Cardiac fibroblast (primary cell): ENCODE results near the gene SCYL3.
"Not testable (repeated sequence)": the region's sequence is repeated elsewhere in the genome, so short reads cannot be mapped to it uniquely, and the experiment has no call there.

Experiments
- DNase-seq, 2 donors: peaks; one replicate each; pipeline versions ENCODE4 v3.0.0 to v3.0.0-alpha.2; 2010; ENCODE audit warnings: low read depth in 2 of 2
- H3K4me3 ChIP-seq, 2 donors: replicated peaks in 1 of 2; 1 replicate in 1 of 2; 2 replicates in 1 of 2; pipeline ENCODE4 v1.5.1; 2011; ENCODE audit warnings: low read depth in 2 of 2, low read length in 2 of 2, mild to moderate bottlenecking in 2 of 2, moderate library complexity in 1 of 2
- TF ChIP-seq, protein P1 (sequence below): IDR thresholded peaks from one replicate; pipeline ENCODE4 v1.5.1; 2011; ENCODE audit warnings: low read depth, mild to moderate bottlenecking, low read length, inconsistent platforms

Gene SCYL3

DNA sequence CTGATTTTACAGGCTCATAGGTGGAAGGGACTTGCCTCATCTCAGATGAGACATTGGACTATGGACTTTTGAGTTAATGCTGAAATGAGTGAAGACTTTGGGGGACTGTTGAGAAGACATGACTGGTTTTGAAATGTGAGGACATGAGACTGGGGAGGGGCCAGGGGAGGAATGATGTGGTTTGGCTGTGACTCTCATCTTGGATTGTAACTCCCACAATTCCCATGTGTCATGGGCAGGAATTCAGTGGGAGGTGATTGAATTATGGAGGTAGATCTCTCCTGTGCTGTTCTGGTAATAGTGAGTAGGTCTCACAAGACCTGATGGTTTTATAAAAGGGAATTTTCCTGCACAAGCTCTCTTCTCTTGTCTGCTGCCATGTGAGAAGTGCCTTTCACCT is 20.8 kb downstream of the SCYL3 start:
- TF ChIP-seq, protein P1, sequence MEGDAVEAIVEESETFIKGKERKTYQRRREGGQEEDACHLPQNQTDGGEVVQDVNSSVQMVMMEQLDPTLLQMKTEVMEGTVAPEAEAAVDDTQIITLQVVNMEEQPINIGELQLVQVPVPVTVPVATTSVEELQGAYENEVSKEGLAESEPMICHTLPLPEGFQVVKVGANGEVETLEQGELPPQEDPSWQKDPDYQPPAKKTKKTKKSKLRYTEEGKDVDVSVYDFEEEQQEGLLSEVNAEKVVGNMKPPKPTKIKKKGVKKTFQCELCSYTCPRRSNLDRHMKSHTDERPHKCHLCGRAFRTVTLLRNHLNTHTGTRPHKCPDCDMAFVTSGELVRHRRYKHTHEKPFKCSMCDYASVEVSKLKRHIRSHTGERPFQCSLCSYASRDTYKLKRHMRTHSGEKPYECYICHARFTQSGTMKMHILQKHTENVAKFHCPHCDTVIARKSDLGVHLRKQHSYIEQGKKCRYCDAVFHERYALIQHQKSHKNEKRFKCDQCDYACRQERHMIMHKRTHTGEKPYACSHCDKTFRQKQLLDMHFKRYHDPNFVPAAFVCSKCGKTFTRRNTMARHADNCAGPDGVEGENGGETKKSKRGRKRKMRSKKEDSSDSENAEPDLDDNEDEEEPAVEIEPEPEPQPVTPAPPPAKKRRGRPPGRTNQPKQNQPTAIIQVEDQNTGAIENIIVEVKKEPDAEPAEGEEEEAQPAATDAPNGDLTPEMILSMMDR: no peak
- peak in 1 of 2 donors; percentile 28 for DNase-seq
- no peak overlapping the region for H3K4me3 ChIP-seq

DNA sequence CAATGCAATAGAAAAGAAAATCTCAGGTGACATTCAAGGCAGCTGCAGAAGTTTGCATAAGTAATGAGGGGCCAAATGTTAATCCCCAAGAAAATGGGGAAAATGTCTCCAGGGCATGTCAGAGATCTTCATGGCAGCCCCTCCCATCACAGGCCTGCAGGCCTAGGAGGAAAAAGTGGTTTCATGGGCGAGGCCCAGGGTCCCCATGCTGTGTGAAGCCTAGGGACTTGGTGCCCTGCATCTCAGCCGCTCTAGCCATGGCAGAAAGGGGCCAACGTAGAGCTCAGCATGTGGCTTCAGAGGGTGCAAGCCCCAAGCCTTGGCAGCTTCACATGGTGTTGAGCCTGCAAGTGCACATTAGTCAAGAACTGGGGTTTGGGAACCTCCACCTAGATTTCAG is 21.7 kb downstream of the SCYL3 start:
- not testable (repeated sequence) for DNase-seq, H3K4me3 ChIP-seq

DNA sequence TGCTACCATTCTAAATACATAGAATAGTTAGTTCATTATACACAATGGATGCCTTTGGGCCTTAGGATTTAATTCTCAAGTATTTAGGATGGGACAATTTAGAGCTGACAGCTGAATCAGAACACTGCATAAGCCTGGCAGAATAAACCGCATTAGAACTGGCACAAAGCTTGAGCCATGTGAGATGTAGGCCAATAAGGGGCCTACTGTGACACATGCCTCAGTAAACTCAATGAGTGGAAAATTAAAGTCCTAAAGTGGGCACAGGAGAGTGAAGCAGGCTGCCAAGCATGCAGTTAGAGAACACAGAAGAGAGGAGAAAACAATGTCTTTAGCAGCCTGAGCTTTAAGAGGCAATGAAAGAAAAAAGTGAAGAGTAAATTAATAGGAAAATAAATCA is 24.3 kb downstream of the SCYL3 start:
- no peak for DNase-seq
- TF ChIP-seq, protein P1: no peak
- H3K4me3 ChIP-seq: no peak overlapping the region

DNA sequence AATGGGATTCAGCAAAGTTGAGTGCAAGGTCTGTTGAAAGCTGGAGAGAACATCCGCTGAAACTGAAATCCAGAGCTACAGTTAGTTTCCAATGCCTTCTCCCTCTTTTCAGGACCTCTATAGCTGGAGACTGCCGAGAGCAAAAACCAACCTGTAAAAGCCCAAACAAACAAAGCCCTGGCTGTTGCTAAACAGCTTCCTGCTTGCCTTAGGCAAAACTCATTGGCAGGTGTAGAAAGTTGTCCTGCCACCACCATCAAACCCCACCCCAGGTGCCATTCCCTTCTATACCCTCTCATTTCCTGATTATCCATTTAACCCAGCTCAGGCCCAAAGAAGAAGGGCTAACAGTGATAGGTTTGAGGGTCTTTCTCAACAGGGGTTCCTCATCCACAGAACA is 24.7 kb downstream of the SCYL3 start:
- H3K4me3 ChIP-seq: no peak overlapping the region
- TF ChIP-seq, protein P1: no peak
- DNase-seq: no peak

DNA sequence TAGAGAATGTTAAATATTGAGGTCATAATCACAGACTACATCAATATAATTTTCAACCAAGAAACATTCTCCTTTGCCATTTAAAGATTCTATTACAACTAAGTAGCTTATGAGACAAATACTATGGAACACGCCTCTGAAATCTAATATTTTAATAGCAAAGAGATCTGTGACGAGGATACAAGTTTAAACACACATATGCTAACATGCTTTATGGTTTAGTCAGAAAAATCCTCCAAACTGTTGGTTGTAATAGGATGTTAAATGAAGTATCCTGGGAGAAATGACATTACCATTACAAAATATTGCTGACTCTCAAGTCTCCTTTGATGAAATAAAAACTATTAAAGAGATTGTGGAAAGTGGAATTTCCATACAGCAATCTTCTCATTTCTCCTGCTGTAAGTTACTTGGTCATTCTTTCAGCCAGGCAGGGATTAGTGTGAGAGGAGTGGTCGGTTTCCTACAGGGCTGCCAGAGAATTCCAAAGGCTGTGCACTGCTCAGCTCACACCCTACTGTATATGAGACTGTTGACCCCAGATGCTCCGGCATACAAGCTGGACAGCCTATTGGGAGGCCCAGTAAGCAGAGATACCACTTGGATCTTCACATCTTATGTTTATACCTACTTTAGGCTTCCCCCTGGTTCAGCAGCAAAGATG is 26.6 kb downstream of the SCYL3 start:
- H3K4me3 ChIP-seq: no peak overlapping the region
- TF ChIP-seq, protein P1: no peak
- DNase-seq: peak in 1 of 2 donors; percentile 29

DNA sequence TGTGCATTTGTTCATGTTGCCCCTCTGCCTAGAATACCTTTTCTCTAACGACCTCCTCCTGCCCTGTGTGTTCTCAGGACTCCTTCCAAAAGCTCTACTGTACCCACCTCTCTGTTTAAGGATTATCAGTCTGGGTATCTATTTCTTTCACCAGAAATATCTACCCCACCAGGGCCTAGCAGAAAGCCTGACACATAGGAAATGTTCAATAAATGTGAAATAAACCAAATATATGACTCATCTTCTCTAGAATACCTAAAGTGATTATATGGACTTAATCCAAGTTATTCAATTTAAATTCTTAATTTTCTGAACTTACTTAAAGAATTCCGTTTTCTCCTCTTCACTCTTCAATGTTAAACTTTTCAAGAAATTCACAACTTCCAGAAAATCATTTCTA is 27.1 kb downstream of the SCYL3 start:
- TF ChIP-seq, protein P1: no peak
- H3K4me3 ChIP-seq: no peak overlapping the region
- DNase-seq: no peak

DNA sequence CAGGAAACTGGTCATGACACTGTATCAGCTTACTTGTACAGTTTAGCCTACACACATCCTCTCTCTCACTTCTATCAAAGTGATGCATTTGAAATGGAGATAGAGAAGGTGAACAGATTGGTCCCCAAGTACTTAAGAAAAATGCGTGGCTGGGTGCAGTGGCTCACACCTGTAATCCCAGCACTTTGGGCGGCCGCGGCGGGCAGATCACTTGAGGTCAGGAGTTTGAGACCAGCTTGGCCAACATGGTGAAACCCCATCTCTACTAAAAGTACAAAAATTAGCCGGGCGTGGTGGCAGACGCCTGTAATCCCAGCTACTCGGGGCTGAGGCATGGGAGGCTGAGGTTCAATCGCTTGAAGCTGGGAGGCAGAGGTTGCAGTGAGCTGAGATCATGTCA is 29.2 kb downstream of the SCYL3 start:
- H3K4me3 ChIP-seq, DNase-seq: not testable (repeated sequence)

DNA sequence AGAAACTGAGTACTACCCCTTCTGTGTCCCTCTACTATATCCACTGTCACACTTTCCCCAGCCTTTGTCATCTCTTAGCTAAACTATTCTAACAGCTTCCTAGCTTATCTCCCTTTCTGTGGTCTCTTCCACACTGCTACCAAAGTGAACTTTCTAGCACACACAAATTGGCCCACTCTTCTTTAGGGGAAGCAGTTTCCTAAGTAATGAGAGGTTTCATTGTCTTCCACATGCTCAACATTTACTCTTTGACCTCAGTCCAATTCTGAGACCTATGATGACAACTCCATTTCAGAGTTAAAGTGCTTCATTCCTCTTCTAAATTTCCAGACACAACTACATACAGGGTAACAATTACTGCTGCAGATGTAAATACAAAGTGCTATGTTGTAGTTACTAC is 32.9 kb downstream of the SCYL3 start:
- H3K4me3 ChIP-seq: no peak overlapping the region
- TF ChIP-seq, protein P1: no peak
- DNase-seq: no peak
